Activated T-cell treated with anti-CD3 and anti-CD28 coated beads for 4 hours (primary cell): Measurements from ENCODE around the gene SULF2.
A peak's percentile ranks its signal among the peaks of the same experiment; 100 is the strongest.

Source experiments
- DNase-seq: peaks from one replicate; pipeline ENCODE4 v3.0.0-alpha.2; 2020

Gene SULF2

GRCh38 chr20:47664068-47664437 lies 121.2 kb downstream of the SULF2 start:
- no peak for DNase-seq

GRCh38 chr20:47663354-47664067 lies 121.8 kb downstream of the SULF2 start:
- peak; percentile 66 for DNase-seq

GRCh38 chr20:47662483-47663353 lies 122.6 kb downstream of the SULF2 start:
- DNase-seq: no peak

DNA sequence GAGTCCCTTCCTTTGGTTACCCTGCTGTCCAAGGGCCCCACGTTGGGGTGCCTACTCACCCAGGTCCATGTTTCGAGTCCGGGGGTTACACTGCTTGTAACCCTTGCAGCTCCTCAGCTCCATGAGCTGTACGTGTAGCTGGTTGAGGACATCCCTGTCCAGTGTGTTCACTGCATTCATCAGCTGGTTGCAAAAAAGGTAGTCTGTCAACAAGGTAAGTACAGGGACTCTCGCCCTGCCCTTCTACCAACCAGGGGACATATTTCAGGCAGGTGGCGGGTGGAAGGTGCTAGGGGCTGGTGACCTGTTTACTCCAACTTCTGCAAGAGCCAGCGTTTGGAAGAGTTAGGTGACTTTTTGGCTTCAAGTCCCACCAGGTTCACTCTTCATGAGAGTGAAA lies 123.6 kb downstream of the SULF2 start:
- no peak for DNase-seq

DNA sequence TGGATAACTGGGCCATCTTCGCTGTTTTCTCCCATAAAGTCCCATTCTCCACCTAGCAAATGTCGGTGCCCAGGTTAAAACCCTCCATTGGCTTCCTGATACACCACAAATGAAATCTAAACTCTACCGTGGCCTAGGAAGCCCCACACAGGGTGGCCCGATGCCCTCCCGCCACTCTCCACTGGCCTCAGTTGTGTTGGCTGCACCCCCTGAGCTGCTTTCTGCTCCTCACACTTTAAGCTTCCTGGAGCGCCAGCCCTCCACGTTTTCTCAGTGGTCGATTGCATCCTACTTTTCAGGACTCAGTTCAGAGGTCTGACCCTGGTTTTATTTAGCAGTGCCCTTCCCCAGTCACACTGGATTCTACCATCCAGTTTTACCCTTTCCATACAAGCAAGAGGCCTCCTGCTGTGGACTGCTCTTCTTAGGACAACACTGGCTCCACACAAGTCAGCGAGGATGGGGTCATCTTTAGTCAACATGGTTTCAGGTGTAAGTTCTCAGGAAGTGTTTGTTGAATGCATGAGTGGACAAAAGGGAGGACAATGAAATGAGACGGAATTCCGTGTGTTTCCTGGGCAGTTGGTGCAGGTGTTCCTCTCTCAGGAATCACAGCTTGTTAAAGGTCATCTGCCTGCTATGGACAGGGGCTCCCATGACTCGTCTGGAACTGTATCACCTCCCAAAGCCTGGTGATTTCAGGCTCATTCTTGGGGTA lies 124.1 kb downstream of the SULF2 start:
- no peak for DNase-seq

GRCh38 chr20:47660602-47660905 lies 124.7 kb downstream of the SULF2 start:
- DNase-seq: no peak

DNA sequence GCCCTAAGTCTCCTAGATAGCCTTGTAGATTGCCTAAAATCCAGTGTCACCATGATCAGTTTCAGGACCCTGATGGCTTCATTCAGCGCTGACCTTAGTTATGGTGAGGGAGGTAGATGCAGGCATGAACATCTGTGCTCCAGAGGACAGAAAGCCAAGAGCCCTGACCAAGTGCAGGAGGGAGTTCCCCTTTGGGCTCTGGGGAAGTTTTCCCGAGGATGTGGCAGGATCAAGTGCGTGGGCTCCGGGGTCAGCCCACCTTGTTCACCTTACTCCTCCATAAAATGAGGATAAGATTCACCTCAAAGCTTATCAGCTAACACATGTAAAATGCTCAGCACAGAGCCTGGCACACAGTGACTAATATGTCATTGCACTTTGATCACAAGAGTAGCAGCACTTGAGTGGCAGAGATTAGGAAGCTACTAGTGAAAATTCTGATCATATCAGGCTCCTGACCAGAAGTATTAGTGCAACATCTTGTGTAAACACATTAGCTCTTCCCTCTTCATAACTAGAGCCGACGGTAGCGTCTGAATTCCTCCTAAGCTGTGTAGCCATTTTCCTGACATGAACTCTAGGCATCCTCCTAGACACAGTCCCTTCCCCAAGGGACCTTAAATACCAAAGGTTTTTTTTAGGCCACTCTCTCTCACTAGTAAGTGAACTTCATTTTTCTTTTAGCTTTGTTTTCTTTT lies 125.2 kb downstream of the SULF2 start:
- DNase-seq: no peak

DNA sequence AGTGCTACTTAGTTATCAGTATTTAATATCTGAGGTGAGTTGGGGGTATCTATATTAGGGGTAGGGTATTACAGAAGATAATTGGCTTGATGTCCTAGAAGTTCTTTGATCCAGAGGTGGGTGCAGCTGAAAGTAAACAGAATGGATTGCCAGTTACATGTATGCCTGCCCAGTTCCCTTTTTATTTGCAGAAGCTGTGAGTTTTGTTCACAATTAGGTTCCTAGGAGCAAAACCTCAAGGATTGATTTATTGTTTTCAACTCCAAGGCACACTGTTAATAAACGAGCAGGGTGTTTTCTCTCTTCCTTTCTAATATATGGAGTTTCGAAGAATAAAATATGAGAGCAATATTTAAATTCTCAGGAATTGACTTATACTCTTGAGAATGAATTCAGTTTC lies 129.0 kb downstream of the SULF2 start:
- DNase-seq: no peak

GRCh38 chr20:47655635-47656034 lies 129.6 kb downstream of the SULF2 start:
- no peak for DNase-seq

GRCh38 chr20:47654370-47654769 lies 130.9 kb downstream of the SULF2 start:
- DNase-seq: no peak

DNA sequence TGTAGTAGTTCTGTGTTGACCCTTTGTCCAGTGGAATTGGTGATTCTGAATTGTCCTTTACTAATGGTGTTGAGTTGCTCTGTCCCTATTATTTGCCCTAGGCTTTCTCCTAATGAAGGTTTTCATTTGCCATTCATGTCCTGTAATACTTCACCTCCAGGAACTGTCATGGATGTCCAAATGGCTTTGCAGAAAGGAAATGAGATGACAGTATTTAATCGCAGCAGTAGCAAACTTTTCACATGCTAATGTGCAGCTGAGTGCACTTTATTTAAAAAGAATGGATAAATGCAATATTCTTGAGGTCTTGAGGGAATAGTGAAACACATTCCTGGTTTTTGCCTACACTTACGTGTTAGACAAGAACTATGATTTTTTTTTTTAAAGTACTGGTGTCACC lies 131.4 kb downstream of the SULF2 start:
- no peak for DNase-seq

GRCh38 chr20:47652794-47653193 lies 132.5 kb downstream of the SULF2 start:
- DNase-seq: no peak

DNA sequence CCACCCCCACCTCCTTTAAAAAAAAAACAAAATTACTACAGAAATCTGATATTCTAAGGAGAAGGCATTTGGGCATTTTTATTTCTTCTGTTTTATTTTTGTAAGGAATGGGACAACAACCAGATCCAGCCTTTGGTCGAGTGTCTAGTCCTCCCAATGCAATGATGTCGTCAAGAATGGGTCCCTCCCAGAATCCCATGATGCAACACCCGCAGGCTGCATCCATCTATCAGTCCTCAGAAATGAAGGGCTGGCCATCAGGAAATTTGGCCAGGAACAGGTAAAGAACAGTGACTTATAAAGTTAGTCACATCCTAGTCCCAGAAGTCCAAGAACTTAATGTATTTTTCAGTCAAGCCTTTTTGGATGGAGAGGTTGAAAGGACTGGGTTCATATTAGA lies 133.0 kb downstream of the SULF2 start:
- no peak for DNase-seq

DNA sequence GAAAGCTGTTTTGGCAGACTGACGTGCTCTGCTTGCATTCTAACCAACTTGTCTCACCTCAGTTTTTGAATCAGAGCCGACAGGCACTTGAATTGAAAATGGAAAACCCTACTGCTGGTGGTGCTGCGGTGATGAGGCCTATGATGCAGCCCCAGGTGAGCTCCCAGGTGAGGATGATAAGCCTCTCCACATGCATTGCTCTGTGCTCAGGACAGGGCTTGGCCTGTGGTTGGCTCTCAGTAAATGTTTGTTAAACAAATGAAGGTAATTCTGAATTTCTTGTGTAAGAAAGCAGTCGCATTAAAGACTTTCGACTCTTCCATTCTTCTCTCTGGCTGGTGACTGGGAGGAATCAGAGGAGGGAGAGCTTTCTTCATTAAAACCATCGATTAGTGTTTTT lies 136.3 kb downstream of the SULF2 start:
- no peak for DNase-seq

DNA sequence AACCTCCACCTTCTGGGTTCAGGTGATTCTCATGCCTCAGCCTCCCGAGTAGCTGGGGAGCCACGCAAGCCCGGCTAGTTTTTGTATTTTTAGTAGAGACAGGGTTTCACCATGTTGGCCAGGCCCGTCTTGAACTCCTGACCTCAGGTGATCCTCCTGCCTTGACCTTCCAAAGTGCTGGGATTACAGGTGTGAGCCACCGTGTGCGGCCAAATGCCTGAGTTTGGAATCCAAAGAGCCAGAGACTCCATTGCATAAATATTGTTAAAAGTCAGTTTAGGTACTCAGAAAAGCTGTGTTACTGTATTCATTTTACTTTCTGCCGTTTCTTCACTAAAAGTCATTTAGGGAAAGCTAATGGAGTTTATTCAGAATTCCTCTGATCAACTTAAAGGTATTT lies 137.3 kb downstream of the SULF2 start:
- no peak for DNase-seq

DNA sequence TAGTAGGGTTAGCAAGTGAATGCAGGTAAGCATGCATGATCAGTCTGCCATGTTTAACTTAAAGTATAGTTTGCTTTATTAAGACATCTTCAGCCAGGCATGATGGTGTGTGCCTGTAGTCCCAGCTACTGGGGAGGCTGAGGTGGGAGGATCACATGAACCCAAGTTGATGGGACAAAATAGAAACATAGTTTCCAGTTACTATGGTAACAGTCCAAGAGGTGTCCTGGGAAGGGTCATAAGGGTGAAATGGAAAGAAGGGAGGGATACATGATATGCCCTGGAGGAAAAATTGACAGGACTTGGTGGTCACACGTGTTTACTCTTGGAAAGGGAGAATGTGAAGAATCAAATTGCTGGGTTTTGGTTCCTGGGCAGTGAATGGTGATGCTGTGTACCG lies 139.6 kb downstream of the SULF2 start:
- no peak for DNase-seq

GRCh38 chr20:47642624-47643023 lies 142.7 kb downstream of the SULF2 start:
- no peak for DNase-seq

DNA sequence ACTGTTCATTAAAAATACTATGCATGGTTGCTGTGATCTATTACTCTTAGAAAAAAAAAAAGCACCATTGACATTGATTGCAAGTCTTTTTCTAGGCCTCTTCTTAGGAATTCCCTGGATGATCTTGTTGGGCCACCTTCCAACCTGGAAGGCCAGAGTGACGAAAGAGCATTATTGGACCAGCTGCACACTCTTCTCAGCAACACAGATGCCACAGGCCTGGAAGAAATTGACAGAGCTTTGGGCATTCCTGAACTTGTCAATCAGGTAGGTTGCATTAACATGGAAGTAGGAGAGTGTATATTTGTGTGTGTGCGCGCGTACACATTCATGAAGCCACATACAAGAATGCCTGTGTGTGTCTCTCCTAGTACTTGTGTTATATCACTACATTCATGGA lies 143.2 kb downstream of the SULF2 start:
- no peak for DNase-seq

DNA sequence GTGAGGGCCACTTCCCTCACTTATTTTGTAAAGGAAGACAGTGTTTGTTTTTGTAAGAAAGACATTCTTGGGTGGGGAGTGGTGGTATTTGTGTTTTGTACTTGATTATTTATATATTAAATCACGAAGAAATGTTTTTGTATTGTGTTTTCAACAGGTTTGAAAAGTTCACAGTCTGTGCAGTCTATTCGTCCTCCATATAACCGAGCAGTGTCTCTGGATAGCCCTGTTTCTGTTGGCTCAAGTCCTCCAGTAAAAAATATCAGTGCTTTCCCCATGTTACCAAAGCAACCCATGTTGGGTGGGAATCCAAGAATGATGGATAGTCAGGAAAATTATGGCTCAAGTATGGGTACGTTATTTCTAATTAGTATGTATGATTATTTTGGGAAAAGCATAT lies 146.4 kb downstream of the SULF2 start:
- no peak for DNase-seq

- DNase-seq: no peak
Measured at GRCh38 chr20:47635256-47635655, 150.0 kb downstream of the SULF2 start.

- DNase-seq: no peak
Measured at GRCh38 chr20:47631078-47631477, 154.2 kb downstream of the SULF2 start.

DNA sequence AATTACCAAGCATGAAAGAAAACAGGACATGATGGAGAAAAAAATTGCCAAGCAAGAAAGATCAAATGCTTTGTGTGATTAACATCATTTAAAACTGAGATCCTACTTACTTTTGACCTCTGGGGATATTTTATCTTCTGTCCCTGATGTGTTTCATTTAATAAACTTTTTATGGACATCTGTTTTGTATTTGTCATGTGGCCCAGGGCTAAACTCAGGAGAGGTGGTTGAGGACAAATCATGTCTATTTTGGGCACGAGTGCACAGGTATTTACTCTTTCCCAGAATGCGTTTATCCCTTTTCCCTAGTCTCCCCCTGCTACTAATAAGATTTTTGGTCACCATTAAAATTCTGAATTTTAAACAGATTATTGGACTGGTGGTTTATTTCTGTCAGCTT lies 155.4 kb downstream of the SULF2 start:
- no peak for DNase-seq

DNA sequence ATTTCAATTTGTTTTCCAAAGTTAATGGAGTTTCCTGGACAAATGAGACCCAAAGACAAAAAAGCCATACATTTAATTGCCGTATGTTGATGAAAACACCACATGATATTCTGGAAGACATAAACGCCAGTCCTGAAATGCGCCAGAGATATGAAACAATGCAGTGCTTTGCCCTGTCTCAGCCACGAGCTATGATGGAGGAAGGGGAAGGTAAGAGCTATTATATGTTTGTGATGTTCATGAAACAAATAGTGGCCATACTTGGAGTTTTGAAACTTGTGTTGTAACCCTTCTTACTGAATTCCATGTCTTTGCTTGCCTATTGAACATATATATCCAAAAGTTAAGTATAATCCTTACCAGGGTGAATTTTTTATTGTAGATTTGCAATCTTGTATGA lies 157.7 kb downstream of the SULF2 start:
- no peak for DNase-seq
